Measurements from ENCODE around the gene XYLB.

DNA sequence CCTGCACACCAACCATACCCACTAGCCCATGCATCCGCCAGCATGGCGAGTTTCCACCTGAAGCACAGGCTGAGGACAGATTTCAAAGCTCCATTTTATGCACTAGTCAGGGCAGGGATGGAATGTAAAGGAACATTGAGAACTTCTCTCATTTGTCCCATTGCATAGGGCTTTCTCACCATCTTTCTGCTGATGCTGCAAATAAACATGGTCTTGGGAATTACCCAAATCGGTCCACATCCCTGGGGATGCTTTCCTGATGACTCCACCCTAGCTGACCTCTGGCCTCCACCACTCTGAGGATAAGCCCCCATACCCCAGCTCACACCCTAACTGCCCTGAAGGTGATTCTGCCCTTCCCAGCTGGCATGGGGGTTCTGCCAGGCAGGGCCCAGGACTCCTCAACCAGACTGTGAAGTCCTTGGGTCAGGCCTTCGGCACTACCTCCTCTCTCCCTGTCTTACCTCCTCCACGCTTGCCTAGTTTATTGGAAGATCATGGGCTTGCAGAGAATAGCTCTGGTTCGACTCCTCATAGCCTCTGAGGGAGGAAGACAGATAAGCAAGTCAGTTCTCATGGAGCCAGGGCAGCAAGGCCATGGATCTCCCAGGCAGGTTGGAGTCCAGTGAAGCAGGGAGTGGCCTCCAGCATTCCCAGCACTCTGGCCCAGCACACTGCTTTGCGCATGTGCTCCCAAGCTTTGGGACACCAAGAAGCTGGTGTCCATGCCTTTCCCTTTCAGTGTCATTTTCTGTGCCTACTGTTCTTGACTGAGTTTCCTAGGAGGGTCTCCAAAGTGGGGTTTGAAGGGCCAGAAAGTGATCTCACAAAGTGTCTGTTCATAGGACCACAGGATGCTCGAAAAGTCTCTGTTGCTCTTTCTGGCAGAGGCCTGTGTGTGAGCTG is 27.6 kb upstream of the XYLB start:
- TF ChIP-seq CTCF (IDR thresholded peaks at IDR 0.05), result no peak
- TF ChIP-seq POLR2A (IDR thresholded peaks at IDR 0.05), result no peak
